HepG2 (cell line): ENCODE measurements around the gene CAMTA2. TPM values are rescaled to one million over a fixed set of nuclear protein-coding genes. Genes with fewer than 3 reads are reported as not detected.

ENCODE experiments used
- BORCS8-MEF2B ChIP-seq: sonication (generic); formaldehyde crosslinking; IDR thresholded peaks from 2 replicates; pipeline ENCODE4 v1.8.0; 2022; ENCODE audit warnings: mild to moderate bottlenecking, missing genetic modification reagents
- CBX5 ChIP-seq: sonication (generic); formaldehyde crosslinking; IDR thresholded peaks from 2 replicates; pipeline ENCODE4 v1.4.0; 2020; ENCODE audit warnings: missing genetic modification reagents, borderline replicate concordance
- REPIN1 ChIP-seq: sonication (generic); formaldehyde crosslinking; IDR thresholded peaks from 2 replicates; pipeline ENCODE4 v1.8.0; 2022; ENCODE audit warnings: missing genetic modification reagents, low read depth, mild to moderate bottlenecking, borderline replicate concordance
- ZNF24 ChIP-seq: fragments of 450-650 bp; IDR thresholded peaks from 2 replicates; pipeline ENCODE4 v1.6.1; 2017; ENCODE audit warnings: antibody characterized with exemption, mild to moderate bottlenecking
- ZNF451 ChIP-seq: sonication (generic); formaldehyde crosslinking; IDR thresholded peaks from 2 replicates; pipeline ENCODE4 v1.5.0; 2020; ENCODE audit warnings: mild to moderate bottlenecking, missing genetic modification reagents
- ZNF615 ChIP-seq: sonication (generic); formaldehyde crosslinking; IDR thresholded peaks from 2 replicates; pipeline ENCODE4 v1.5.0; 2020; ENCODE audit warnings: mild to moderate bottlenecking, missing genetic modification reagents, borderline replicate concordance
- polyA plus RNA-seq, 8 experiments: library from polyadenylated mRNA; depleted of rRNA in 3 of 8; stranded (reverse) in 7 of 8; unstranded in 1 of 8; fragments of >200 nt; fragmentation: Illumina TruSeq in 4 of 8; extraction: Trizol in 4 of 8; gene quantifications; 2 replicates each; pipeline versions ENCODE4 v1.2.1 to v1.2.3, GENCODE V29; 2011 to 2016; ENCODE audit warnings: low read depth in 4 of 8, missing spikeins in 1 of 8, mixed read lengths in 1 of 8; ENCODE audit not compliant: insufficient read depth in 1 of 8
- total RNA-seq, 5 experiments: library from RNA; depleted of rRNA; stranded (reverse); fragments of >200 nt; fragmentation: Illumina TruSeq; extraction: Trizol; gene quantifications; 2 replicates each; pipeline ENCODE4 v1.2.3, GENCODE V29; 2016; ENCODE audit warnings: low read depth in 1 of 5
- TF ChIP-seq, protein P1 (sequence below): sonication (generic); formaldehyde crosslinking; IDR thresholded peaks from 2 replicates; pipeline ENCODE4 v1.4.0; 2020; ENCODE audit warnings: mild to moderate bottlenecking, missing genetic modification reagents
- TF ChIP-seq, protein P2 (sequence below): sonication (generic); formaldehyde crosslinking; IDR thresholded peaks from 2 replicates; pipeline ENCODE4 v1.4.0; 2020; ENCODE audit warnings: missing genetic modification reagents, borderline replicate concordance
- TF ChIP-seq, protein P3 (sequence below): sonication (generic); formaldehyde crosslinking; IDR thresholded peaks from 2 replicates; pipeline ENCODE4 v1.5.1; 2020; ENCODE audit warnings: mild to moderate bottlenecking, missing genetic modification reagents, moderate library complexity
- TF ChIP-seq, protein P4 (sequence below): sonication (generic); formaldehyde crosslinking; IDR thresholded peaks from 2 replicates; pipeline ENCODE4 v1.5.0; 2020; ENCODE audit warnings: mild to moderate bottlenecking, missing genetic modification reagents

CAMTA2 gene
- total and polyA plus RNA-seq, 2 of the 13 experiments (the other 11 are each of a cell fraction or from before 2014, with no cell fraction given): 4.1 to 7.1 TPM

DNA sequence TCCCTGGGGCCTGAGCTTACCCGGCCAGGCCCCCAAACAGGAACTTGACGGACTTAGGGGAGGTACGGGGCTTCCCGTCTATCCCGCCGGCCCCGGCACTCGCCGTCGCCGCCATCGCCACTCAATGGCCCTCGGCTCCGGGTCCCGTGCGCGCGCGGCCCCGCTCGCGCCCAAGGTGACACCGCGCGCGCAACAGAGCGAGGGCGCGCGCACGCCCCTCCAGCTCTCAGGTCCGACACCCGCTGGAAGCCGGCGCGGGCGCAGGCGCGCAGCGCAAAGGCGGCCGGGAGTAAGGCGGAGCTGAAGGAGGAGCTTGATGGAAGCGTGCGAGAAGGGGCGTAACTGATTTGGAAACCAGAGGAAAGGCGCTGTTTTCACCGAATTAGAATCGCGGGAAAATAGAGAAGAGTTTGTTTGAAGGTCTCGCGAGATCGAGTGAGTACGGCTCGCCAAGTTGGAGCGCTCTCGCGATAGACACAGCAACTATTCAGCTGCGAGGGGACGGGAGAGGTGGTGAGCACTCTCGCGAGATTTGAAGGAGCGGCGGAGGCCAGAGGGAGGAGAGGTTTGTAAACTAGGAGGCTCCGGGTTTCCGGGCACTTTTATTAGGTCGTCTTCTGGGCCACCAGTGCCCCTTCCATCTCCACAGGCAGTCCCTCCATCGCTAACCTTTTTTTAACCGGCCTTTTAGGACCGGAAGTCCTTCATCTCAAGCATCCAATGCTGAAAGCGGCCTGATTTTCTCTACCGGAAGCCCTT is 47.5 kb downstream of the CAMTA2 start, which contains the start of the genes RNF167 and SLC25A11 (continued):
- TF ChIP-seq, protein P1, sequence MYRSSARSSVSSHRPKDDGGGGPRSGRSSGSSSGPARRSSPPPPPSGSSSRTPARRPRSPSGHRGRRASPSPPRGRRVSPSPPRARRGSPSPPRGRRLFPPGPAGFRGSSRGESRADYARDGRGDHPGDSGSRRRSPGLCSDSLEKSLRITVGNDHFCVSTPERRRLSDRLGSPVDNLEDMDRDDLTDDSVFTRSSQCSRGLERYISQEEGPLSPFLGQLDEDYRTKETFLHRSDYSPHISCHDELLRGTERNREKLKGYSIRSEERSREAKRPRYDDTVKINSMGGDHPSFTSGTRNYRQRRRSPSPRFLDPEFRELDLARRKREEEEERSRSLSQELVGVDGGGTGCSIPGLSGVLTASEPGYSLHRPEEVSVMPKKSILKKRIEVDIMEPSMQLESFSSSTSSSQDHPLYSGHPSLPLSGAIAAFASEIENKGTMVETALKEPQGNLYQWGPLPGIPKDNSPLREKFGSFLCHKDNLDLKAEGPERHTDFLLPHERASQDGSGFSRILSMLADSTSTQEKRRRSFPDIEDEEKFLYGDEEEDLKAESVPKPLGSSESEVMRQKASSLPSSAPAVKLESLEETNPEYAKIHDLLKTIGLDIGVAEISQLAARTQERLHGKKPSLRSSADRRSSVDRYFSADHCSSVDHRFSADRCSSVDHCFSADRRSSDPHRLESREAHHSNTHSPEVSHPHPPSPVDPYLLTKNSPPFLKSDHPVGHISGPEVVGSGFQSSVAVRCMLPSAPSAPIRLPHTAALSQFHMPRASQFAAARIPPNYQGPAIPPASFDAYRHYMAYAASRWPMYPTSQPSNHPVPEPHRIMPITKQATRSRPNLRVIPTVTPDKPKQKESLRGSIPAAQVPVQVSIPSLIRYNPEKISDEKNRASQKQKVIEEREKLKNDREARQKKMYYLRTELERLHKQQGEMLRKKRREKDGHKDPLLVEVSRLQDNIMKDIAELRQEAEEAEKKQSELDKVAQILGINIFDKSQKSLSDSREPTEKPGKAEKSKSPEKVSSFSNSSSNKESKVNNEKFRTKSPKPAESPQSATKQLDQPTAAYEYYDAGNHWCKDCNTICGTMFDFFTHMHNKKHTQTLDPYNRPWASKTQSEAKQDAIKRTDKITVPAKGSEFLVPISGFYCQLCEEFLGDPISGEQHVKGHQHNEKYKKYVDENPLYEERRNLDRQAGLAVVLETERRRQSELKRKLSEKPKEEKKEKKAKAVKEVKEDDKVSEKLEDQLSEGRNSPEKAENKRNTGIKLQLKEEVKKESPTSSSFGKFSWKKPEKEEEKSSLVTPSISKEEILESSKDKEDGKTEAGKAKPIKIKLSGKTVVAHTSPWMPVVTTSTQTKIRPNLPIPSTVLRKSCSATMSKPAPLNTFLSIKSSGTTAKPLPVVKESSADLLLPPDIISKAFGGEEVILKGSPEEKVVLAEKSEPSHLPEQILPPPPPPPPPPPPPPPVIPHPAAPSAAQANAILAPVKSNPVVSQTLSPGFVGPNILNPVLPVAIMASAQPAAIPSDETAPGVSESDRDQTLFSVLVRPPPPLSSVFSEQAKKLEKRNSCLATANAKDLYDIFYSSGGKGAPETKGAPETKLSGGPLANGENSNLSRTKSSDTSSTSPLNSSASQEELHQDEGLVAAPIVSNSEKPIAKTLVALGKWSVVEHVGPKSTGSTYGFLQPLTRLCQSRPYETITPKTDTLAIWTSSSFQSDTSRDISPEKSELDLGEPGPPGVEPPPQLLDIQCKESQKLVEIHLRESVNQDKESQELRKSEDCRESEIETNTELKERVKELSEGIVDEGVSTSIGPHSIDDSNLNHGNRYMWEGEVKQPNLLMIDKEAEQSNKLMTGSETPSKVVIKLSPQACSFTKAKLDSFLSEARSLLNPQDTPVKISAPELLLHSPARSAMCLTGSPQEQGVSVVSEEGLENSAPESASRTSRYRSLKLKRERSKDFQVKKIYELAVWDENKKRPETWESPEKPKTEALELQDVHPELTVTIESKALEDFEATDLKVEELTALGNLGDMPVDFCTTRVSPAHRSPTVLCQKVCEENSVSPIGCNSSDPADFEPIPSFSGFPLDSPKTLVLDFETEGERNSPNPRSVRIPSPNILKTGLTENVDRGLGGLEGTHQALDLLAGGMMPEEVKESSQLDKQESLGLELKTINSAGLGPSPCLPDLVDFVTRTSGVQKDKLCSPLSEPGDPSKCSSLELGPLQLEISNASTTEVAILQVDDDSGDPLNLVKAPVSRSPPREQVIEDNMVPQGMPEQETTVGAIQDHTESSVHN (CRISPR knock-in tag): no peak
- TF ChIP-seq, protein P2, sequence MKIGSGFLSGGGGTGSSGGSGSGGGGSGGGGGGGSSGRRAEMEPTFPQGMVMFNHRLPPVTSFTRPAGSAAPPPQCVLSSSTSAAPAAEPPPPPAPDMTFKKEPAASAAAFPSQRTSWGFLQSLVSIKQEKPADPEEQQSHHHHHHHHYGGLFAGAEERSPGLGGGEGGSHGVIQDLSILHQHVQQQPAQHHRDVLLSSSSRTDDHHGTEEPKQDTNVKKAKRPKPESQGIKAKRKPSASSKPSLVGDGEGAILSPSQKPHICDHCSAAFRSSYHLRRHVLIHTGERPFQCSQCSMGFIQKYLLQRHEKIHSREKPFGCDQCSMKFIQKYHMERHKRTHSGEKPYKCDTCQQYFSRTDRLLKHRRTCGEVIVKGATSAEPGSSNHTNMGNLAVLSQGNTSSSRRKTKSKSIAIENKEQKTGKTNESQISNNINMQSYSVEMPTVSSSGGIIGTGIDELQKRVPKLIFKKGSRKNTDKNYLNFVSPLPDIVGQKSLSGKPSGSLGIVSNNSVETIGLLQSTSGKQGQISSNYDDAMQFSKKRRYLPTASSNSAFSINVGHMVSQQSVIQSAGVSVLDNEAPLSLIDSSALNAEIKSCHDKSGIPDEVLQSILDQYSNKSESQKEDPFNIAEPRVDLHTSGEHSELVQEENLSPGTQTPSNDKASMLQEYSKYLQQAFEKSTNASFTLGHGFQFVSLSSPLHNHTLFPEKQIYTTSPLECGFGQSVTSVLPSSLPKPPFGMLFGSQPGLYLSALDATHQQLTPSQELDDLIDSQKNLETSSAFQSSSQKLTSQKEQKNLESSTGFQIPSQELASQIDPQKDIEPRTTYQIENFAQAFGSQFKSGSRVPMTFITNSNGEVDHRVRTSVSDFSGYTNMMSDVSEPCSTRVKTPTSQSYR (CRISPR knock-in tag): no peak
- TF ChIP-seq ZNF615: no peak
- TF ChIP-seq REPIN1 (CRISPR knock-in tag): no peak
- TF ChIP-seq, protein P3, sequence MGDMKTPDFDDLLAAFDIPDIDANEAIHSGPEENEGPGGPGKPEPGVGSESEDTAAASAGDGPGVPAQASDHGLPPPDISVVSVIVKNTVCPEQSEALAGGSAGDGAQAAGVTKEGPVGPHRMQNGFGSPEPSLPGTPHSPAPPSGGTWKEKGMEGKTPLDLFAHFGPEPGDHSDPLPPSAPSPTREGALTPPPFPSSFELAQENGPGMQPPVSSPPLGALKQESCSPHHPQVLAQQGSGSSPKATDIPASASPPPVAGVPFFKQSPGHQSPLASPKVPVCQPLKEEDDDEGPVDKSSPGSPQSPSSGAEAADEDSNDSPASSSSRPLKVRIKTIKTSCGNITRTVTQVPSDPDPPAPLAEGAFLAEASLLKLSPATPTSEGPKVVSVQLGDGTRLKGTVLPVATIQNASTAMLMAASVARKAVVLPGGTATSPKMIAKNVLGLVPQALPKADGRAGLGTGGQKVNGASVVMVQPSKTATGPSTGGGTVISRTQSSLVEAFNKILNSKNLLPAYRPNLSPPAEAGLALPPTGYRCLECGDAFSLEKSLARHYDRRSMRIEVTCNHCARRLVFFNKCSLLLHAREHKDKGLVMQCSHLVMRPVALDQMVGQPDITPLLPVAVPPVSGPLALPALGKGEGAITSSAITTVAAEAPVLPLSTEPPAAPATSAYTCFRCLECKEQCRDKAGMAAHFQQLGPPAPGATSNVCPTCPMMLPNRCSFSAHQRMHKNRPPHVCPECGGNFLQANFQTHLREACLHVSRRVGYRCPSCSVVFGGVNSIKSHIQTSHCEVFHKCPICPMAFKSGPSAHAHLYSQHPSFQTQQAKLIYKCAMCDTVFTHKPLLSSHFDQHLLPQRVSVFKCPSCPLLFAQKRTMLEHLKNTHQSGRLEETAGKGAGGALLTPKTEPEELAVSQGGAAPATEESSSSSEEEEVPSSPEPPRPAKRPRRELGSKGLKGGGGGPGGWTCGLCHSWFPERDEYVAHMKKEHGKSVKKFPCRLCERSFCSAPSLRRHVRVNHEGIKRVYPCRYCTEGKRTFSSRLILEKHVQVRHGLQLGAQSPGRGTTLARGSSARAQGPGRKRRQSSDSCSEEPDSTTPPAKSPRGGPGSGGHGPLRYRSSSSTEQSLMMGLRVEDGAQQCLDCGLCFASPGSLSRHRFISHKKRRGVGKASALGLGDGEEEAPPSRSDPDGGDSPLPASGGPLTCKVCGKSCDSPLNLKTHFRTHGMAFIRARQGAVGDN (CRISPR knock-in tag): peak; percentile 80
- TF ChIP-seq, protein P4, sequence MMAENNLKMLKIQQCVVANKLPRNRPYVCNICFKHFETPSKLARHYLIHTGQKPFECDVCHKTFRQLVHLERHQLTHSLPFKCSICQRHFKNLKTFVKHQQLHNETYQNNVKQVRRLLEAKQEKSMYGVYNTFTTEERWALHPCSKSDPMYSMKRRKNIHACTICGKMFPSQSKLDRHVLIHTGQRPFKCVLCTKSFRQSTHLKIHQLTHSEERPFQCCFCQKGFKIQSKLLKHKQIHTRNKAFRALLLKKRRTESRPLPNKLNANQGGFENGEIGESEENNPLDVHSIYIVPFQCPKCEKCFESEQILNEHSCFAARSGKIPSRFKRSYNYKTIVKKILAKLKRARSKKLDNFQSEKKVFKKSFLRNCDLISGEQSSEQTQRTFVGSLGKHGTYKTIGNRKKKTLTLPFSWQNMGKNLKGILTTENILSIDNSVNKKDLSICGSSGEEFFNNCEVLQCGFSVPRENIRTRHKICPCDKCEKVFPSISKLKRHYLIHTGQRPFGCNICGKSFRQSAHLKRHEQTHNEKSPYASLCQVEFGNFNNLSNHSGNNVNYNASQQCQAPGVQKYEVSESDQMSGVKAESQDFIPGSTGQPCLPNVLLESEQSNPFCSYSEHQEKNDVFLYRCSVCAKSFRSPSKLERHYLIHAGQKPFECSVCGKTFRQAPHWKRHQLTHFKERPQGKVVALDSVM (CRISPR knock-in tag): peak; percentile 95
- TF ChIP-seq CBX5 (CRISPR knock-in tag): no peak
- TF ChIP-seq ZNF24: no peak
- no peak; the same call in 1 of the 2 replicates for TF ChIP-seq ZNF451 (CRISPR knock-in tag)
- no peak for TF ChIP-seq BORCS8-MEF2B
